Thymus (tissue), 11 donors: Measurements from ENCODE around the gene TRPM4. TPM values are rescaled to one million over a fixed set of nuclear protein-coding genes. Genes with fewer than 3 reads are reported as not detected.

Experiments
- DNase-seq, 9 donors: peaks; one replicate each; pipeline ENCODE4 v3.0.0-alpha.2; 2013; ENCODE audit warnings: low spot score in 9 of 9, low read depth in 6 of 9, missing footprints in 1 of 9
- H3K27ac ChIP-seq, 2 donors: one replicate each; pipeline ENCODE4 v1.5.1; 2013; ENCODE audit warnings: control low read depth in 1 of 2, low read depth in 1 of 2, low read length in 1 of 2, mild to moderate bottlenecking in 1 of 2, moderate library complexity in 1 of 2
- H3K27me3 ChIP-seq, 2 donors: one replicate each; pipeline ENCODE4 v1.5.1; 2013; ENCODE audit warnings: low read length in 1 of 2; ENCODE audit not compliant: control insufficient read depth in 2 of 2, insufficient read depth in 1 of 2
- H3K36me3 ChIP-seq, 2 donors: one replicate each; pipeline ENCODE4 v1.5.1; 2013; ENCODE audit warnings: low read length in 1 of 2, mild to moderate bottlenecking in 1 of 2, moderate library complexity in 1 of 2; ENCODE audit not compliant: control insufficient read depth in 2 of 2, insufficient read depth in 2 of 2
- H3K4me1 ChIP-seq, 2 donors: one replicate each; pipeline ENCODE4 v1.5.1; 2013; ENCODE audit warnings: low read length in 2 of 2; ENCODE audit not compliant: control insufficient read depth in 2 of 2, insufficient read depth in 2 of 2
- H3K4me3 ChIP-seq, 2 donors: one replicate each; pipeline ENCODE4 v1.5.1; 2013; ENCODE audit warnings: low read length in 2 of 2, control low read depth in 1 of 2, mild to moderate bottlenecking in 1 of 2
- H3K9me3 ChIP-seq, 2 donors: one replicate each; pipeline ENCODE4 v1.5.1; 2013; ENCODE audit warnings: low read length in 1 of 2, mild to moderate bottlenecking in 1 of 2; ENCODE audit not compliant: control insufficient read depth in 2 of 2, insufficient read depth in 1 of 2
- WGBS: extraction: QIAGEN DNeasy Blood & Tissue Kit; methylation state at CpG from one replicate; pipeline ENCODE4 v1.1.7; 2013; 5-methylcytosine and 5-hydroxymethylcytosine counted together
- polyA plus RNA-seq: library from polyadenylated mRNA; stranded (reverse); fragments of 200-250 nt; gene quantifications from one replicate; pipeline ENCODE4 v1.2.3, GENCODE V29; 2013
- total RNA-seq: library from RNA; stranded (reverse); fragments of 120-200 nt; gene quantifications from one replicate; pipeline ENCODE4 v1.2.4, GENCODE V29; 2013
- donor health status: healthy.

Gene TRPM4
- total and polyA plus RNA-seq, 2 donors: 3.7 to 7.6 TPM

DNA sequence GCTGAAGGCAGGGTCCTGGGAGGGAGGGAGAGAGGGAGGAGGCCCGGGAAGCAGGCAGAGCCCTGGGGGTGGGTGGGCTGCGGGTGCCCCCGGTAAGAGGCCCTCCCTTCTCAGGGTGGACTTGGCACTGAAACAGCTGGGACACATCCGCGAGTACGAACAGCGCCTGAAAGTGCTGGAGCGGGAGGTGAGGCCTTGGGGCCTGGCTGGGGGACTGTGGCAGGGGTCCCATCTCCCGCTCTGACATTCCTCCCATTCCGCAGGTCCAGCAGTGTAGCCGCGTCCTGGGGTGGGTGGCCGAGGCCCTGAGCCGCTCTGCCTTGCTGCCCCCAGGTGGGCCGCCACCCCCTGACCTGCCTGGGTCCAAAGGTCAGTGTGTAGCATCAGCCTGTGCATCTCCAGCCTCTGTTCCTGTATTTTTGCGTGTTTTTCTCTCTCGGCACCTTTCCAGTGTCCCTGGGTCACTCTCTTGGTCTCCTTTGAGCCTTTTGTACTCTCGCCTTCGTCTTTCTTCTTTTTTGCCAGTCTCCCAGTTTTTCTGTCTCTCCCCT lies 53.4 kb downstream of the TRPM4 start:
- 82% methylated on average over 19 of the region's 19 CpGs for WGBS
- H3K27ac ChIP-seq: no peak overlapping the region
- no peak for DNase-seq
- H3K9me3 ChIP-seq: peaks cover 0 to 7% of the 10 kb centered on the region in 2 donors
- no peak overlapping the region for H3K4me3 ChIP-seq
- peaks cover 0 to 15% of the 10 kb centered on the region in 2 donors for H3K27me3 ChIP-seq
- H3K4me1 ChIP-seq: peaks cover 0 to 6% of the 10 kb centered on the region in 2 donors
- H3K36me3 ChIP-seq: no peaks in the 10 kb centered on the region

DNA sequence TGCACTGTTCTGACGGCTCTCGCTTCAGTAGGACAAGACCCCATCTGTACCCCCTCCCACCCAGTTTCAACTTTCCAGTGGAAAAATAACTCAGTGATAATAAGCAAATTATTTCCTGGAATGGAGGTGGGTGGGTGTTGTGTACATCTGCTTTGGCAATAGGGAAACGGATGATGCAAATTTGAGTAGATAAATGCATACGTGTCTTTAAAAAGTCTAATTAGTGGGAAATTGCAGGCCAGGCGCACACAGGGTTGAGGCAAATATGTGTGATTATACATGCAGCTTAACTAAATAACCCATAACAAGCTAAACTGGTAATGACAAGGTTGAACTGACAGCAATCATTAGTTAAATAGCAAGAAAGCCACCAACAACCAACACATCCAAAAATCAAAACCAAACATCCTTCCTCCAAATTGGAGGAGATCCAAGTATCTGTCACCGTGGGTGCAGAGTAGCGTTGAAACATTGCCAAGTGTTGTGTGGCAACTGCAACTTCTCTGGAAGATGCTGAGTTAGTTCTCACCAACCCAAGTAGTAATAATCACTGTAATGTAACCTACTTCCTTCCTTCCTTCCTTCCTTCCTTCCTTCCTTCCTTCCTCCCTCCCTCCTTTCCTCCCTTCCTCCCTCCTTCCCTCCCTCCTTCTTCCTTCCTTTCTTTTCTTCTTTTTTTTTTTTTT lies 54.6 kb downstream of the TRPM4 start:
- no peak for DNase-seq
- Histone ChIP-seq H3K4me3 (no peak overlapping the region), H3K36me3 (no peaks in the 10 kb centered on the region), H3K9me3 (peaks cover 0 to 7% of the 10 kb centered on the region in 2 donors), H3K27ac (no peak overlapping the region), H3K4me1 (peaks cover 0 to 6% of the 10 kb centered on the region in 2 donors), H3K27me3 (peaks cover 0 to 15% of the 10 kb centered on the region in 2 donors)
- WGBS: 64% methylated on average over 7 of the region's 7 CpGs

DNA sequence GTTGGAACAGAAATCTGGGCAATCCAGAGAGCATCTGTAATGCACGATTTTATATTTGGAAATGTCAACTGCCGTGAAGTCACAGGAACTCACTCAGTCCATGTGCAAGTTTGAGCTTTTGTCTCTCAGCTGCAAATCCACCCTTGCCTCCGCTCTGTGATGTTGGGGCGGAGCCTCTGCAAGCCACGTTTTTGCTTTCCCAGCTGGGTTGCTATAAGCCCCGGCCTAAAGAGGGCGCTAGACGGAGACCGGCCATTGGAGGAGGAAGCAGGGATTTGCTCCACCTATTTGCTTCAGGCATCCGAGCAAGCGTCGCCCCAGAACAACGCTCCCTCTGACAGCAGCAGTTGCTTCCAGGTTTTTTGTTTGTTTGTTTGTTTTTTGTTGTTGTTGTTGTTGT lies 56.2 kb downstream of the TRPM4 start:
- peaks cover 0 to 6% of the 10 kb centered on the region in 2 donors for H3K4me1 ChIP-seq
- no peak for DNase-seq
- H3K27me3 ChIP-seq: peaks cover 0 to 15% of the 10 kb centered on the region in 2 donors
- no peak overlapping the region for H3K27ac ChIP-seq
- H3K4me3 ChIP-seq: no peak overlapping the region
- 94% methylated on average over 13 of the region's 13 CpGs for WGBS
- no peaks in the 10 kb centered on the region for H3K36me3 ChIP-seq
- H3K9me3 ChIP-seq: peaks cover 0 to 7% of the 10 kb centered on the region in 2 donors

DNA sequence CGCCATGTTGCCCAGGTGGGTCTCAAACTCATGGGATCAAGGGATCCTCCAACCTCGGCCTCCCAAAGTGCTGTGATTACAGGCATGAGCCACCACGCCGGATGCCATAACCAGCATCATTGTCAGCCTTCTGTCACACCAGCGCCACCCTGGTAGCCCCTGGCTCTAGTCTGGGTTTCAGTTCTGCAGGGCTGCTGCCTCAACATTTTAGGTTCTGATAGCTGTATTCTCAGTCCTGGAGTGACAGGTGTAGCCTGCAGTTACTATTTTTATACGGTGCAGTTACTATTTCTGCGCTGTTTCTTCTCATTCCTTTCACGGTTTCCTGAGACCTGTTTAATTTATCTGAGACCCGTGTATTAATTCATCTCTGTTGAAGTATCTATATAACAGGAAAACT lies 57.1 kb downstream of the TRPM4 start:
- H3K27me3 ChIP-seq: peaks cover 0 to 15% of the 10 kb centered on the region in 2 donors
- no peaks in the 10 kb centered on the region for H3K36me3 ChIP-seq
- H3K4me1 ChIP-seq: peaks cover 0 to 6% of the 10 kb centered on the region in 2 donors
- no peak for DNase-seq
- H3K9me3 ChIP-seq: peaks cover 0 to 7% of the 10 kb centered on the region in 2 donors
- WGBS: 94% methylated on average over 9 of the region's 9 CpGs
- no peak overlapping the region for H3K27ac ChIP-seq
- no peak overlapping the region for H3K4me3 ChIP-seq

DNA sequence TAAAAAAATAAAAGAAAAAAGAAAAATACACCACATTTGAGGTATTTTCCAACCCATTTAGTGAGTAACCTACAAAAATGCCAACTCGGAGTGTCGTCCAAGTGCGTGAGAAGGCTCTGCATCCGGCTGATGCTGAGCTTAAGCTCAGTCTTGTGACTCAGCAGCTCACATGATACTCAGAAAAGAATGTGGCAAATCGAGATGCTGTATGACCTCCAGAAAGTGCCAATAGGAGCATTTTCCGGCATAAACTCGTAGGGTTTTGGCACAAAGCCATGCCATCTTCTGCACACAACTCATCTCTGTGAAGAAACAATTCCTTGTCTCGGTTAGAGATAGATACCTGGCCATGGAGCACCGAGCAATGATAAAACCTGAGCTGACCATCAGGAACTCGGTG lies 58.5 kb downstream of the TRPM4 start:
- Histone ChIP-seq H3K4me3 (no peak overlapping the region), H3K9me3 (peaks cover 0 to 3% of the 10 kb centered on the region in 2 donors), H3K27ac (no peak overlapping the region), H3K36me3 (no peaks in the 10 kb centered on the region), H3K4me1 (peaks cover 0 to 4% of the 10 kb centered on the region in 2 donors), H3K27me3 (peaks cover 0 to 3% of the 10 kb centered on the region in 2 donors)
- DNase-seq: no peak
- 81% methylated on average over 10 of the region's 10 CpGs for WGBS

DNA sequence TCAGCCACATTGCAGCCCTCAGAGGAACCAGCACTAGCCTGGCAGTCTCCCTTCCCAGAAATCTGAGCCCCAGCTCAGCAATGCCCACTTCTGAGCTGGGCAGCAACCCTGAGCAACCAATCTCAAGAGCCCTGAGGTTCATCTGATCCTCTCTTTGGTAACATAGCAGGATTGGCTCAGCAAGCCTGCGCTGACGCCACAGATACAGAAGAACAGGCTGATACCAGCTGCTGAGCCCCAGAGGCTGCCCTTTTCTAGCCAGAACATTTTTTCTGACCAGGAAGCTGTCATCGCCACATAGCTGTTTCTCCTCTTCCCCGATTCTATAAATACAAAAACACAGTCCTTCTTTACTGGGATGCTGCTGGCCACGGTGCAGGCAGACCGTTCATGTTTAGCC lies 59.8 kb downstream of the TRPM4 start:
- H3K4me3 ChIP-seq: no peak overlapping the region
- 93% methylated on average over 6 of the region's 6 CpGs for WGBS
- no peaks in the 10 kb centered on the region for H3K4me1 ChIP-seq
- no peaks in the 10 kb centered on the region for H3K27me3 ChIP-seq
- H3K9me3 ChIP-seq: peaks cover 0 to 3% of the 10 kb centered on the region in 2 donors
- no peak for DNase-seq
- no peaks in the 10 kb centered on the region for H3K36me3 ChIP-seq
- H3K27ac ChIP-seq: no peak overlapping the region

DNA sequence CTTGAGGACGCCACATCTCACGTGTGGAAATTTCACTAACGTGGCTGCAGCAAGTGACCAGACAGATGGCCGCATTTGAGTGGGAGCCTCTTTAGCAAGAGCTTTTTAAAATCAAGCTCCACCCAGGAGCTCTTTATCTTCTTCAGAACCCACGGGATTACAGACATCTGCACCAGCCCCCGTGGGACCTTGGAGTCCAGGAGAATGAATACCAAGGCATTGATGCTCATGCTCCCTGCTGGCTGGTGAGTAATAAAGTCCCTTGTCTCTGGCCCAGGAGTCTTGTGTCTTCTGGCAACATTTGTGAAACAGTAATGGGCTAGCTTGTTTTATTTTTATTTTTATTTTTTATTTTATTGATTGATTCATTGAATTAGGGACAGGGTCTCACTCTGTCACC lies 64.4 kb downstream of the TRPM4 start:
- Histone ChIP-seq H3K27ac (no peak overlapping the region), H3K9me3 (no peaks in the 10 kb centered on the region), H3K27me3 (peaks cover 0 to 2% of the 10 kb centered on the region in 2 donors), H3K4me1 (no peaks in the 10 kb centered on the region), H3K36me3 (no peaks in the 10 kb centered on the region), H3K4me3 (no peak overlapping the region)
- DNase-seq: no peak
- 92% methylated on average over 6 of the region's 6 CpGs for WGBS

DNA sequence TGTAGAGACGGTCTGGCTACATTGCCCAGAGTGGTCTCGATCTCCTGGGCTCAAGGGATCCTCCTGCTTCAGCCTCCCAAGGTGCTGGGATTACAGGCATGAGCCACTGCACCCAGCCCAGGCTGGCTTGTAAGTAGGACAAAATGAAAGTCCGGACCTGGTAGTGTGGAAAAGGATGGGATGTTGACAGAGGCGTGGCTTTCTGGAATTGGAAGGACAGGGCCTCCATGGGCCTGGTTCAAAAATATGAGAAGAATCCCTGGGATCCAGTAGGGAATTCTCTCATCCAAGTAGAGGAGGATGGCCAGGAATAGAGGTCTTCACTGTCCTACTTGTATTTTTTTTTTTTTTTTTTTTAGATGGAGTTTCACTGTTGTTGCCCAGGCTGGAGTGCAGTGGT lies 64.9 kb downstream of the TRPM4 start:
- no peaks in the 10 kb centered on the region for H3K9me3 ChIP-seq
- peaks cover 0 to 2% of the 10 kb centered on the region in 2 donors for H3K27me3 ChIP-seq
- H3K4me1 ChIP-seq: no peaks in the 10 kb centered on the region
- no peak for DNase-seq
- 96% methylated on average over 4 of the region's 4 CpGs for WGBS
- no peaks in the 10 kb centered on the region for H3K36me3 ChIP-seq
- H3K27ac ChIP-seq: no peak overlapping the region
- H3K4me3 ChIP-seq: no peak overlapping the region

DNA sequence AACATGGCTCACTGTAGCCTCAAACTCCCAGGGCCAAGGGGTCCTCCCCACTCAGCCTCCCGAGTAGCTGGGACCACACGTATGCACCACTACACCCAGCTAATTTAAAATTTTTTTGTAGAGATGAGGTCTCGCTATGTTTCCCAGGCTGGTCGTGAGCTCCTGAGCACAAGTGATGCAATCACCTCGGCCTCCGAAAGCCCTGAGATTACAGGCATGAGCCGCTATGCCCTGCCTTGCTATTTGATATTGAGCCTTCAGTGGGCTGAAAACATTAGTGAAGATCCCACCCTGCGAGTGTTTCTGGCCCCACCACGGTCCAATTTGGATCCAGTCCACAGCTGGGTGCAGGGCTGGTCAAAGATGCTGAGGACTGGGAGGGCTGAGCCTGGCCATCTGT lies 65.9 kb downstream of the TRPM4 start:
- WGBS: 96% methylated on average over 9 of the region's 9 CpGs
- H3K4me1 ChIP-seq: no peaks in the 10 kb centered on the region
- no peak for DNase-seq

More for the DNA sequence above, 65.9 kb downstream of the TRPM4 start:
- H3K36me3 ChIP-seq: no peaks in the 10 kb centered on the region
- no peaks in the 10 kb centered on the region for H3K9me3 ChIP-seq
- peaks cover 0 to 2% of the 10 kb centered on the region in 2 donors for H3K27me3 ChIP-seq
- H3K4me3 ChIP-seq: no peak overlapping the region
- H3K27ac ChIP-seq: no peak overlapping the region
